HCT116 (cell line): ENCODE results near the gene DPP10. TPM values are rescaled to one million over a fixed set of nuclear protein-coding genes. Genes with fewer than 3 reads are reported as not detected.

Source experiments
- ATAC-seq: fragments of 200-7000 bp; cut with Tn5 transposase; 2 replicates; pipeline ENCODE4 v1.9.1; 2020; ENCODE audit warnings: mild to moderate bottlenecking, moderate library complexity
- BruUV-seq: library from RNA; stranded (reverse); fragments of 400-500 nt; replicated peaks from 2 replicates; lab custom pipeline; 2021; lab: Mats Ljungman, UMichigan
- CTCF ChIA-PET: fragments of 300-600 bp; sonication (Branson Sonifier 250); formaldehyde crosslinking; loops from one replicate; lab custom pipeline; 2021; ENCODE audit warnings: antibody characterized with exemption; lab: Charles Lee
- POLR2A ChIA-PET: fragments of 300-600, 350-600 bp; sonication (Branson Sonifier 250); formaldehyde crosslinking; loops from one replicate; lab custom pipeline; 2021; ENCODE audit warnings: antibody characterized with exemption; lab: Charles Lee
- RAD21 ChIA-PET, 2 experiments: fragments of 300-600 bp; sonication (Branson Sonifier 250); formaldehyde crosslinking; loops; one replicate each; lab custom pipeline; 2023; ENCODE audit warnings: low total read pairs in 2 of 2; ENCODE audit not compliant: uncharacterized antibody in 2 of 2, unreplicated experiment in 2 of 2, low non-redundant PET in 1 of 2; lab: Charles Lee
- DNase-seq: peaks from one replicate; pipeline ENCODE4 v3.0.0-alpha.2; 2010; ENCODE audit warnings: low read depth, low spot score
- H2AFZ ChIP-seq: fragments of 200-600 bp; shearing (Covaris generic), sonication (generic); 2 replicates; pipeline ENCODE4 v1.6.1; 2017; ENCODE audit warnings: low read depth, mixed run types, mixed read lengths, antibody characterized with exemption, low read length; ENCODE audit not compliant: poor library complexity, severe bottlenecking
- H3K27ac ChIP-seq: 2 replicates; pipeline ENCODE4 v1.5.1; 2012; ENCODE audit warnings: low read depth, low read length
- H3K27me3 ChIP-seq: fragments of 200-600 bp; sonication (generic); 2 replicates; pipeline ENCODE4 v1.6.1; 2016; ENCODE audit warnings: mixed run types, low read length, mixed read lengths; ENCODE audit not compliant: insufficient read depth
- H3K36me3 ChIP-seq, 2 experiments: fragments of 200-500 bp in 1 of 2; fragments of 200-600 bp in 1 of 2; sonication (Bioruptor generic) in 1 of 2; sonication (generic) in 1 of 2; 2 replicates each; pipeline versions ENCODE4 v1.5.1 to v1.6.1; 2014 to 2016; ENCODE audit warnings: low read length in 2 of 2, inconsistent platforms in 1 of 2, mixed read lengths in 1 of 2, mixed run types in 1 of 2; ENCODE audit not compliant: insufficient read depth in 2 of 2, control insufficient read depth in 1 of 2
- H3K4me1 ChIP-seq, 2 experiments: fragments of 200-600 bp in 1 of 2; sonication (generic) in 1 of 2; 2 replicates each; pipeline versions ENCODE4 v1.5.1 to v1.6.1; 2012 to 2017; ENCODE audit warnings: low read length in 2 of 2, inconsistent platforms in 1 of 2, mild to moderate bottlenecking in 1 of 2, mixed read lengths in 1 of 2, mixed run types in 1 of 2, moderate library complexity in 1 of 2; ENCODE audit not compliant: insufficient read depth in 2 of 2, control insufficient read depth in 1 of 2
- H3K4me2 ChIP-seq: fragments of 200-600 bp; sonication (generic); 2 replicates; pipeline ENCODE4 v1.6.1; 2017; ENCODE audit warnings: mixed run types, low read length, mixed read lengths
- H3K4me3 ChIP-seq, 2 experiments: fragments of 200-600 bp in 1 of 2; sonication (generic) in 1 of 2; replicated peaks in 1 of 2; 2 replicates each; pipeline ENCODE4 v1.5.1; 2011 to 2016; ENCODE audit warnings: low read length in 2 of 2, control low read depth in 1 of 2, low read depth in 1 of 2, mild to moderate bottlenecking in 1 of 2, mixed read lengths in 1 of 2, mixed run types in 1 of 2
- H3K79me2 ChIP-seq: fragments of 200-600 bp; sonication (generic); 2 replicates; pipeline ENCODE4 v1.6.1; 2017; ENCODE audit warnings: mild to moderate bottlenecking, mixed run types, low read length, moderate library complexity, mixed read lengths; ENCODE audit not compliant: insufficient read depth
- H3K9ac ChIP-seq: fragments of 200-600 bp; sonication (generic); 2 replicates; pipeline ENCODE4 v1.6.1; 2016; ENCODE audit warnings: low read length, mixed read lengths
- H3K9me2 ChIP-seq: fragments of 200-600 bp; sonication (generic), shearing (Covaris generic); 2 replicates; pipeline ENCODE4 v1.6.1; 2017; ENCODE audit warnings: mixed run types, mild to moderate bottlenecking, moderate library complexity; ENCODE audit not compliant: insufficient read depth
- H3K9me3 ChIP-seq, 2 experiments: fragments of 200-500 bp in 1 of 2; fragments of 200-600 bp in 1 of 2; sonication (Bioruptor generic) in 1 of 2; sonication (generic) in 1 of 2; 2 replicates each; pipeline ENCODE4 v1.6.1; 2014 to 2017; ENCODE audit warnings: low read length in 2 of 2, mixed read lengths in 2 of 2, inconsistent platforms in 1 of 2, low read depth in 1 of 2, mild to moderate bottlenecking in 1 of 2, mixed run types in 1 of 2, moderate library complexity in 1 of 2; ENCODE audit not compliant: control insufficient read depth in 1 of 2, insufficient read depth in 1 of 2
- H4K20me1 ChIP-seq: fragments of 200-600 bp; sonication (generic), shearing (Covaris generic); 2 replicates; pipeline ENCODE4 v1.6.1; 2017; ENCODE audit warnings: mixed run types, mild to moderate bottlenecking, moderate library complexity; ENCODE audit not compliant: insufficient read depth
- CBX3 ChIP-seq: IDR thresholded peaks from 2 replicates; pipeline ENCODE4 v1.6.1; 2012; ENCODE audit warnings: low read depth
- EGR1 ChIP-seq: IDR thresholded peaks from 2 replicates; pipeline ENCODE4 v1.6.1; 2012; ENCODE audit warnings: low read depth
- EZH2 ChIP-seq: fragments of 200-600 bp; sonication (generic); IDR thresholded peaks from 2 replicates; pipeline ENCODE4 v1.6.1; 2017; ENCODE audit warnings: antibody characterized with exemption, mixed run types
- EZH2phosphoT487 ChIP-seq: fragments of 200-600 bp; IDR thresholded peaks from 2 replicates; pipeline ENCODE4 v1.6.1; 2018; ENCODE audit warnings: antibody characterized with exemption, borderline replicate concordance
- JUND ChIP-seq: IDR thresholded peaks from 2 replicates; pipeline ENCODE4 v1.6.1; 2012
- POLR2A ChIP-seq: IDR thresholded peaks from 2 replicates; pipeline ENCODE4 v1.7.0; 2011; ENCODE audit warnings: borderline replicate concordance; ENCODE audit not compliant: insufficient read depth, insufficient read length; ENCODE audit errors: extremely low read depth
- REST ChIP-seq: IDR thresholded peaks from 2 replicates; pipeline ENCODE4 v1.6.1; 2012; ENCODE audit warnings: low read depth
- SRF ChIP-seq: IDR thresholded peaks from 2 replicates; pipeline ENCODE4 v1.6.1; 2012; ENCODE audit warnings: low read depth
- TCF7L2 ChIP-seq: IDR thresholded peaks from 2 replicates; pipeline ENCODE4 v1.7.0; 2011; ENCODE audit warnings: borderline replicate concordance, inconsistent platforms; ENCODE audit not compliant: insufficient read depth, insufficient read length; ENCODE audit errors: extremely low read depth
- YY1 ChIP-seq: IDR thresholded peaks from 2 replicates; pipeline ENCODE4 v1.6.1; 2011; ENCODE audit warnings: low read length, low read depth, moderate library complexity, mild to moderate bottlenecking; ENCODE audit not compliant: insufficient replicate concordance; ENCODE audit errors: extremely low read depth
- ZBTB33 ChIP-seq: IDR thresholded peaks from 2 replicates; pipeline ENCODE4 v1.6.1; 2011; ENCODE audit warnings: mild to moderate bottlenecking, low read length, moderate library complexity; ENCODE audit not compliant: insufficient replicate concordance; ENCODE audit errors: extremely low read depth
- ZFX ChIP-seq: fragments of 450-650 bp; IDR thresholded peaks from 2 replicates; pipeline ENCODE4 v1.6.1; 2017
- ZNF274 ChIP-seq: fragments of 200-500 bp; sonication (Bioruptor generic); IDR thresholded peaks from 2 replicates; pipeline ENCODE4 v1.6.1; 2014; ENCODE audit warnings: mild to moderate bottlenecking, low read depth, low read length, inconsistent platforms
- intact Hi-C: fragments of 100-400 bp; cut with micrococcal nuclease; formaldehyde crosslinking; loops from 2 replicates; pipeline ENCODE4 v1.10.0; 2022
- total RNA-seq: library from RNA; stranded (reverse); gene quantifications from one replicate; pipeline ENCODE4 v1.2.1, GENCODE V29; 2021; ENCODE audit not compliant: unreplicated experiment

DPP10 gene
- total RNA-seq, 1 experiment from 2014 or later: not detected

GRCh38 chr2:114684403-114684802 lies 242.0 kb downstream of the DPP10 start:
- Histone ChIP-seq H3K27ac (no peak overlapping the region), H4K20me1 (no peaks in the 10 kb centered on the region), H2AFZ (no peak overlapping the region), H3K9me2 (no peaks in the 10 kb centered on the region), H3K27me3 (no peaks in the 10 kb centered on the region), H3K9ac (no peak overlapping the region), H3K4me3 (no peak overlapping the region), H3K79me2 (no peaks in the 10 kb centered on the region), H3K4me2 (no peak overlapping the region), H3K36me3 (no peaks in the 10 kb centered on the region), H3K9me3 (peaks cover 5 to 30% of the 10 kb centered on the region in 2 experiments; a peak in 2 of 4 replicates), H3K4me1 (no peaks in the 10 kb centered on the region)
- ChIA-PET POLR2A (no interaction called here), RAD21 (no interaction called here), CTCF (no interaction called here)
- intact Hi-C loops: no loop called here
- ATAC-seq: no peak
- no peak for DNase-seq
- BruUV-seq: no TSS peak
- TF ChIP-seq ZBTB33: no peak
- no peak for TF ChIP-seq CBX3
- no peak for TF ChIP-seq TCF7L2

GRCh38 chr2:114685102-114685501 lies 242.7 kb downstream of the DPP10 start:
- intact Hi-C loops: no loop called here
- Histone ChIP-seq H3K79me2 (no peaks in the 10 kb centered on the region), H3K9me3 (peaks cover 5 to 30% of the 10 kb centered on the region in 2 experiments; a peak in 2 of 4 replicates), H3K9ac (no peak overlapping the region), H3K27me3 (no peaks in the 10 kb centered on the region), H3K36me3 (no peaks in the 10 kb centered on the region), H3K9me2 (no peaks in the 10 kb centered on the region), H3K4me2 (no peak overlapping the region), H3K4me3 (no peak overlapping the region), H3K27ac (no peak overlapping the region), H4K20me1 (no peaks in the 10 kb centered on the region), H3K4me1 (no peaks in the 10 kb centered on the region), H2AFZ (no peak overlapping the region)
- POLR2A ChIA-PET: no interaction called here
- RAD21 ChIA-PET: no interaction called here
- CTCF ChIA-PET: no interaction called here
- no TSS peak for BruUV-seq
- DNase-seq (no peak), ATAC-seq (no peak)
- TF ChIP-seq YY1: no peak
- TF ChIP-seq SRF: no peak
- TF ChIP-seq ZBTB33: no peak
- no peak for TF ChIP-seq CBX3
- no peak for TF ChIP-seq REST
- no peak for TF ChIP-seq ZFX
- TF ChIP-seq POLR2A: no peak
- no peak for TF ChIP-seq ZNF274
- TF ChIP-seq JUND: no peak
- no peak for TF ChIP-seq EZH2
- no peak for TF ChIP-seq EGR1
- TF ChIP-seq EZH2phosphoT487: no peak
